ENCODE measurements around the gene HAPSTR1.

GRCh38 chr16:9081158-9081557 lies 10.3 kb upstream of the HAPSTR1 start:
- no peak for TF ChIP-seq MXI1 (IDR thresholded peaks at IDR 0.05; ENCODE audit: borderline replicate concordance, low read depth, low read length)
- TF ChIP-seq CTCF (conservative IDR thresholded peaks at IDR 0.05; ENCODE audit: low read depth, low read length) = no peak
- TF ChIP-seq POLR2A (IDR thresholded peaks at IDR 0.05; ENCODE audit: low read depth, low read length) = no peak
- TF ChIP-seq RCOR1 (IDR thresholded peaks at IDR 0.05; ENCODE audit: insufficient replicate concordance, low read length) = no peak
- TF ChIP-seq MAFK (IDR thresholded peaks at IDR 0.05; ENCODE audit: low read depth, low read length) = no peak
- TF ChIP-seq CEBPB (IDR thresholded peaks at IDR 0.05; ENCODE audit: low read depth, low read length) = no peak
- no peak for TF ChIP-seq CHD1 (IDR thresholded peaks at IDR 0.05; ENCODE audit: low read depth, low read length)
- TF ChIP-seq MAZ (IDR thresholded peaks at IDR 0.05; ENCODE audit: borderline replicate concordance, low read depth, low read length) = no peak
- no peak for TF ChIP-seq USF2 (IDR thresholded peaks at IDR 0.05; ENCODE audit: low read depth, low read length)

Measured in IMR-90 (cell line).